LNCaP clone FGC (cell line): ENCODE results near the gene OR2H1.

Experiments
- DNase-seq: peaks from one replicate; pipeline ENCODE4 v3.0.0-alpha.2; 2011; ENCODE audit warnings: low read depth
- H3K4me3 ChIP-seq: 2 replicates; pipeline ENCODE4 v1.5.1; 2011; ENCODE audit warnings: mild to moderate bottlenecking, low read depth, low read length, control low read depth
- TF ChIP-seq, protein P1 (sequence below): IDR thresholded peaks from 2 replicates; pipeline ENCODE4 v1.5.1; 2012; ENCODE audit warnings: mild to moderate bottlenecking; ENCODE audit not compliant: control insufficient read depth, insufficient read depth; ENCODE audit errors: extremely low read depth

The OR2H1 gene

DNA sequence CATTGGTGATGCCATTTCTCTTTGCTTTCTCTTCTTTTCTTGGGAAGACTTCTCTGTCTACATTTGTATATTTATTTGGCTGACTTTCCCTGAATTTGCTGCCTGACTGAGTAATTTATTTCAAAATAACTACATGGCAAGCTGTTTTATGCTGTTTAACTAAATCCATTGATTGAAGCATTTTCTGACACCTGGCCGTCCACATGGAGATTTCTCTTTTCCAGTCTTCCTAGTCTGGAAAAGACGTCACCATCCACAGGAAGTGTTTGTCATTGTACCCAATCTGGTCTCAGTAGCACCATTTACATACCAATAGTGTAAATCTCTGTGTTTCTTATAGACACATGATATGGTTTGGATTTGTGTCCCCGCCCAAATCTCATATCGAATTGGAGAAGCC, 40.0 kb downstream of the OR2H1 start:
- H3K4me3 ChIP-seq = no peak overlapping the region
- TF ChIP-seq, protein P1, sequence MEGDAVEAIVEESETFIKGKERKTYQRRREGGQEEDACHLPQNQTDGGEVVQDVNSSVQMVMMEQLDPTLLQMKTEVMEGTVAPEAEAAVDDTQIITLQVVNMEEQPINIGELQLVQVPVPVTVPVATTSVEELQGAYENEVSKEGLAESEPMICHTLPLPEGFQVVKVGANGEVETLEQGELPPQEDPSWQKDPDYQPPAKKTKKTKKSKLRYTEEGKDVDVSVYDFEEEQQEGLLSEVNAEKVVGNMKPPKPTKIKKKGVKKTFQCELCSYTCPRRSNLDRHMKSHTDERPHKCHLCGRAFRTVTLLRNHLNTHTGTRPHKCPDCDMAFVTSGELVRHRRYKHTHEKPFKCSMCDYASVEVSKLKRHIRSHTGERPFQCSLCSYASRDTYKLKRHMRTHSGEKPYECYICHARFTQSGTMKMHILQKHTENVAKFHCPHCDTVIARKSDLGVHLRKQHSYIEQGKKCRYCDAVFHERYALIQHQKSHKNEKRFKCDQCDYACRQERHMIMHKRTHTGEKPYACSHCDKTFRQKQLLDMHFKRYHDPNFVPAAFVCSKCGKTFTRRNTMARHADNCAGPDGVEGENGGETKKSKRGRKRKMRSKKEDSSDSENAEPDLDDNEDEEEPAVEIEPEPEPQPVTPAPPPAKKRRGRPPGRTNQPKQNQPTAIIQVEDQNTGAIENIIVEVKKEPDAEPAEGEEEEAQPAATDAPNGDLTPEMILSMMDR = no peak
- DNase-seq = no peak

- TF ChIP-seq, protein P1 = no peak
- no peak for DNase-seq
- no peak overlapping the region for H3K4me3 ChIP-seq
These were observed 42.7 kb downstream of the OR2H1 start for GRCh38 chr6:29499704-29500103.

DNA sequence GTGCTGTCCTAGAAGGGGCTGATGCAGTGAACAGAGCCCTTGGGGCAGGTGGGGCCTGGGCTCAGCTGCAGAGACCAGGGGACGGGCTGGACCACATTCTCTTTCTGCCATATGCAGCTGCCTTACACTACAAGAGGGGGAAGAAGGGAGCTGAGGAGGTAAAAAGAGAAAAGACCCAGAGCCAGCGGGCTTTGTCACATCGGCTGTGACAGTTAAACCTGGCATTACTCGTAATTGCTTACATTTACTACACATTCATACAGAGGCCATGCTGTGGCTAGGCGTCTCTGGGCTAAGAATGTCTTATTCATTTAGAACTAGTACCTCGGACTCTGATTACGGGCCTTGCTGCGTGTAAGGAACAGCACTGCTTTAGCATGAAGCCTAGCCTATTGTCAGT, 43.6 kb downstream of the OR2H1 start:
- H3K4me3 ChIP-seq = no peak overlapping the region
- TF ChIP-seq, protein P1 = no peak
- DNase-seq = no peak

DNA sequence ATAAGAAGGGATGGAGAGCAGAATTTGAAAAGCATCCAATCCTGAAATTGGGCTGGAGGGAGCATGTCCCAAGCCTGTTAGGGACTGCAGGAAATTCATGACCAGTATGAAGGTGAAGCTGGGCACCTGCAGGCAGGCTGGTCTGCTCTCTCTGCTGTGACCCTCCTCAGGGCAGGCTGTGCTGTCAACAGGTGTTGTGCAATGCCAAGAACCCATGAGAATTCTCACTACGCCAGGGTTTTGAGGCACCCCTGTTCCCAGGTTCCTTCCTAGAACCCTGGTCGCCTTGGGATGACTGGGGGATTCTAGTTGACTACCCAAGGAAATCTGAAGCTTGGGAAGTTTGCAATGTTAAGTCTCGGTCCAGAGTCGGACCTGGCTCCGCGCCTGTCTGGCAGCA, 44.2 kb downstream of the OR2H1 start:
- TF ChIP-seq, protein P1 = no peak
- DNase-seq = no peak
- no peak overlapping the region for H3K4me3 ChIP-seq

- TF ChIP-seq, protein P1 = no peak
- no peak overlapping the region for H3K4me3 ChIP-seq
- no peak for DNase-seq
These were observed 45.2 kb downstream of the OR2H1 start for GRCh38 chr6:29502181-29502580.

DNA sequence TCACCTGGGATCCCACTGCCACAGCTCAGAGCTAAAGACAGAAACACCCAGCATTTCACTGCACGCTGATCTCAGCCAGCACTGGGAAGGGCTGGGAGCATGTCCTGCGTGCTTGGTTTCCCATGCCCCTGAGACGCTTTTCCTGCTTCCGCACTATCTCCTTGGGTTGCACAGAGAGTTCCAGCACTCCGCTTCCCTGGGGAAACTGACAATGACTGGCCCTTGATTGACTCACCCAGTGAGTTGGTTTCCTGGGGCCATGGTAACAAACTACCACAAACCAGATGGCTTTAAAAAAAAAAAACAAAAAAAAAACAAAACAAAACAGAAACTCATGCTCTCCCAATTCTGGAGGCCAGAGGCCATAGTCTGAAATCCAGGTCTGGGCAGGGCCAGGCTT, 45.6 kb downstream of the OR2H1 start:
- no peak overlapping the region for H3K4me3 ChIP-seq
- no peak for DNase-seq
- TF ChIP-seq, protein P1 = no peak

DNA sequence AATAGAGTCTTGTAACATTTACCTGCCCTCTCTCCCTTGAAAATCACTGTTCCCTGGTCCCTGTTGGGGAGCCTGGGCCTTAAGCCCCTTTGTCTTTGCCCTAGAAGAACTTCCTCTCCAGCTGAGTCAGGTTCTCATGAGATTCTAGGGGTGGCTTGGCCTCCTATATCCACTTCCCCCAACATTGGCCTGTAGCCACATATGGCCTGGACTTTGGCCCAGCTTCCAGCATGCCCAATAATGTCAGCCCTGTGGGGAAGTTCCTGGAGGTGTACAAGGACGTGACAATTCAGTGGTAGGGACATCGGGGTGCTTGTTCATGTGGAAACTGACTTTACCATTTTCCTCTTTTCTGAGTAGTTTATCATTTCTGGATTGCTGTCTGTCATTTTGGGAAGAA, 48.0 kb downstream of the OR2H1 start:
- no peak for DNase-seq
- TF ChIP-seq, protein P1 = no peak
- H3K4me3 ChIP-seq = no peak overlapping the region
